A673 (cell line): ENCODE results near the gene INPP5A.

ENCODE experiments used
- EZH2 ChIP-seq: fragments of 200-600 bp; sonication (generic); IDR thresholded peaks from 2 replicates; pipeline ENCODE4 v1.6.1; 2017; ENCODE audit warnings: borderline replicate concordance, low read depth, mild to moderate bottlenecking, mixed read lengths, antibody characterized with exemption, low read length; ENCODE audit not compliant: poor library complexity, severe bottlenecking
- TF ChIP-seq, protein P1 (sequence below): fragments of 300-800, 200-600 bp; sonication (generic); conservative IDR thresholded peaks from 2 replicates; pipeline ENCODE4 v1.5.1; 2017; ENCODE audit warnings: low read depth, mild to moderate bottlenecking, antibody characterized with exemption, low read length, moderate library complexity, mixed read lengths

- TF ChIP-seq, protein P1, sequence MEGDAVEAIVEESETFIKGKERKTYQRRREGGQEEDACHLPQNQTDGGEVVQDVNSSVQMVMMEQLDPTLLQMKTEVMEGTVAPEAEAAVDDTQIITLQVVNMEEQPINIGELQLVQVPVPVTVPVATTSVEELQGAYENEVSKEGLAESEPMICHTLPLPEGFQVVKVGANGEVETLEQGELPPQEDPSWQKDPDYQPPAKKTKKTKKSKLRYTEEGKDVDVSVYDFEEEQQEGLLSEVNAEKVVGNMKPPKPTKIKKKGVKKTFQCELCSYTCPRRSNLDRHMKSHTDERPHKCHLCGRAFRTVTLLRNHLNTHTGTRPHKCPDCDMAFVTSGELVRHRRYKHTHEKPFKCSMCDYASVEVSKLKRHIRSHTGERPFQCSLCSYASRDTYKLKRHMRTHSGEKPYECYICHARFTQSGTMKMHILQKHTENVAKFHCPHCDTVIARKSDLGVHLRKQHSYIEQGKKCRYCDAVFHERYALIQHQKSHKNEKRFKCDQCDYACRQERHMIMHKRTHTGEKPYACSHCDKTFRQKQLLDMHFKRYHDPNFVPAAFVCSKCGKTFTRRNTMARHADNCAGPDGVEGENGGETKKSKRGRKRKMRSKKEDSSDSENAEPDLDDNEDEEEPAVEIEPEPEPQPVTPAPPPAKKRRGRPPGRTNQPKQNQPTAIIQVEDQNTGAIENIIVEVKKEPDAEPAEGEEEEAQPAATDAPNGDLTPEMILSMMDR: no peak
- no peak for TF ChIP-seq EZH2
These were observed 104.6 kb downstream of the INPP5A start for GRCh38 chr10:132641966-132642731.
